OCI-LY3 (cell line): ENCODE measurements around the gene ITPKC.

Experiments
- EZH2phosphoT487 ChIP-seq: fragments of 200-600 bp; shearing (Covaris generic); IDR thresholded peaks from 2 replicates; pipeline ENCODE4 v1.6.1; 2018; ENCODE audit warnings: antibody characterized with exemption, mixed run types, low read depth
- TF ChIP-seq, protein P1 (sequence below): fragments of 200-600, 300-600 bp; sonication (generic); IDR thresholded peaks from 2 replicates; pipeline ENCODE4 v1.5.1; 2014; ENCODE audit warnings: antibody characterized with exemption, low read length, low read depth

DNA sequence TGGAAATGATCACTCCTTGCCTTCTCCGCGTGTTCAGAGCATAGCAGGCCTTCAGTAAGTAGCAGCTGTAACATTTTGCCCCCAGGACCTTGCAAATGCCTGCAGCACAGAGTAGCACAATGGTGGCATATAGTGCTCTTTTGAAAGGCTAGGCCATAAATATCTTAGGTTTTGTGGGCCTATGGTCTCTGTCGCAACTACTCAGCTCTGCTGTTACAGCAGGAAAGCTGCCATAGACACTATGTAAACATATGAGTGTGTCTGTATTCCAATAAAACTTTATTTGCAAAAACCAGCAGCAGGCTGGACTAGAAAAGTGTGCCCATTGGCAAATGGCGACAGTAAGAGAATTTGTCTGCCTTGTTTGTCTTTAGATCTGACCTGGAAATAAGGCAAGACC, 9.4 kb downstream of the ITPKC start:
- TF ChIP-seq, protein P1, sequence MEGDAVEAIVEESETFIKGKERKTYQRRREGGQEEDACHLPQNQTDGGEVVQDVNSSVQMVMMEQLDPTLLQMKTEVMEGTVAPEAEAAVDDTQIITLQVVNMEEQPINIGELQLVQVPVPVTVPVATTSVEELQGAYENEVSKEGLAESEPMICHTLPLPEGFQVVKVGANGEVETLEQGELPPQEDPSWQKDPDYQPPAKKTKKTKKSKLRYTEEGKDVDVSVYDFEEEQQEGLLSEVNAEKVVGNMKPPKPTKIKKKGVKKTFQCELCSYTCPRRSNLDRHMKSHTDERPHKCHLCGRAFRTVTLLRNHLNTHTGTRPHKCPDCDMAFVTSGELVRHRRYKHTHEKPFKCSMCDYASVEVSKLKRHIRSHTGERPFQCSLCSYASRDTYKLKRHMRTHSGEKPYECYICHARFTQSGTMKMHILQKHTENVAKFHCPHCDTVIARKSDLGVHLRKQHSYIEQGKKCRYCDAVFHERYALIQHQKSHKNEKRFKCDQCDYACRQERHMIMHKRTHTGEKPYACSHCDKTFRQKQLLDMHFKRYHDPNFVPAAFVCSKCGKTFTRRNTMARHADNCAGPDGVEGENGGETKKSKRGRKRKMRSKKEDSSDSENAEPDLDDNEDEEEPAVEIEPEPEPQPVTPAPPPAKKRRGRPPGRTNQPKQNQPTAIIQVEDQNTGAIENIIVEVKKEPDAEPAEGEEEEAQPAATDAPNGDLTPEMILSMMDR: no peak
- TF ChIP-seq EZH2phosphoT487: no peak
